LHCN-M2 (cell line): ENCODE data around the gene ZNF646. TPM values are rescaled to one million over a fixed set of nuclear protein-coding genes. Genes with fewer than 3 reads are reported as not detected.

Source experiments
- DNase-seq: peaks from one replicate; pipeline ENCODE4 v3.0.0-alpha.2; 2012; ENCODE audit warnings: low read depth
- polyA plus RNA-seq: library from polyadenylated mRNA; unstranded; fragments of >200 nt; gene quantifications from one replicate; pipeline ENCODE4 v1.2.1, GENCODE V29; 2012; ENCODE audit warnings: missing spikeins
- total RNA-seq: library from RNA; depleted of rRNA; stranded (reverse); fragments of >200 nt; gene quantifications from 2 replicates; pipeline ENCODE4 v1.2.3, GENCODE V29; 2014; rRNA removed

Gene ZNF646, protein sequence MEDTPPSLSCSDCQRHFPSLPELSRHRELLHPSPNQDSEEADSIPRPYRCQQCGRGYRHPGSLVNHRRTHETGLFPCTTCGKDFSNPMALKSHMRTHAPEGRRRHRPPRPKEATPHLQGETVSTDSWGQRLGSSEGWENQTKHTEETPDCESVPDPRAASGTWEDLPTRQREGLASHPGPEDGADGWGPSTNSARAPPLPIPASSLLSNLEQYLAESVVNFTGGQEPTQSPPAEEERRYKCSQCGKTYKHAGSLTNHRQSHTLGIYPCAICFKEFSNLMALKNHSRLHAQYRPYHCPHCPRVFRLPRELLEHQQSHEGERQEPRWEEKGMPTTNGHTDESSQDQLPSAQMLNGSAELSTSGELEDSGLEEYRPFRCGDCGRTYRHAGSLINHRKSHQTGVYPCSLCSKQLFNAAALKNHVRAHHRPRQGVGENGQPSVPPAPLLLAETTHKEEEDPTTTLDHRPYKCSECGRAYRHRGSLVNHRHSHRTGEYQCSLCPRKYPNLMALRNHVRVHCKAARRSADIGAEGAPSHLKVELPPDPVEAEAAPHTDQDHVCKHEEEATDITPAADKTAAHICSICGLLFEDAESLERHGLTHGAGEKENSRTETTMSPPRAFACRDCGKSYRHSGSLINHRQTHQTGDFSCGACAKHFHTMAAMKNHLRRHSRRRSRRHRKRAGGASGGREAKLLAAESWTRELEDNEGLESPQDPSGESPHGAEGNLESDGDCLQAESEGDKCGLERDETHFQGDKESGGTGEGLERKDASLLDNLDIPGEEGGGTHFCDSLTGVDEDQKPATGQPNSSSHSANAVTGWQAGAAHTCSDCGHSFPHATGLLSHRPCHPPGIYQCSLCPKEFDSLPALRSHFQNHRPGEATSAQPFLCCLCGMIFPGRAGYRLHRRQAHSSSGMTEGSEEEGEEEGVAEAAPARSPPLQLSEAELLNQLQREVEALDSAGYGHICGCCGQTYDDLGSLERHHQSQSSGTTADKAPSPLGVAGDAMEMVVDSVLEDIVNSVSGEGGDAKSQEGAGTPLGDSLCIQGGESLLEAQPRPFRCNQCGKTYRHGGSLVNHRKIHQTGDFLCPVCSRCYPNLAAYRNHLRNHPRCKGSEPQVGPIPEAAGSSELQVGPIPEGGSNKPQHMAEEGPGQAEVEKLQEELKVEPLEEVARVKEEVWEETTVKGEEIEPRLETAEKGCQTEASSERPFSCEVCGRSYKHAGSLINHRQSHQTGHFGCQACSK (N-terminal part only)
- 28.5 and 33.0 TPM in 2 replicates for total RNA-seq
- 9.6 TPM for polyA plus RNA-seq

DNA sequence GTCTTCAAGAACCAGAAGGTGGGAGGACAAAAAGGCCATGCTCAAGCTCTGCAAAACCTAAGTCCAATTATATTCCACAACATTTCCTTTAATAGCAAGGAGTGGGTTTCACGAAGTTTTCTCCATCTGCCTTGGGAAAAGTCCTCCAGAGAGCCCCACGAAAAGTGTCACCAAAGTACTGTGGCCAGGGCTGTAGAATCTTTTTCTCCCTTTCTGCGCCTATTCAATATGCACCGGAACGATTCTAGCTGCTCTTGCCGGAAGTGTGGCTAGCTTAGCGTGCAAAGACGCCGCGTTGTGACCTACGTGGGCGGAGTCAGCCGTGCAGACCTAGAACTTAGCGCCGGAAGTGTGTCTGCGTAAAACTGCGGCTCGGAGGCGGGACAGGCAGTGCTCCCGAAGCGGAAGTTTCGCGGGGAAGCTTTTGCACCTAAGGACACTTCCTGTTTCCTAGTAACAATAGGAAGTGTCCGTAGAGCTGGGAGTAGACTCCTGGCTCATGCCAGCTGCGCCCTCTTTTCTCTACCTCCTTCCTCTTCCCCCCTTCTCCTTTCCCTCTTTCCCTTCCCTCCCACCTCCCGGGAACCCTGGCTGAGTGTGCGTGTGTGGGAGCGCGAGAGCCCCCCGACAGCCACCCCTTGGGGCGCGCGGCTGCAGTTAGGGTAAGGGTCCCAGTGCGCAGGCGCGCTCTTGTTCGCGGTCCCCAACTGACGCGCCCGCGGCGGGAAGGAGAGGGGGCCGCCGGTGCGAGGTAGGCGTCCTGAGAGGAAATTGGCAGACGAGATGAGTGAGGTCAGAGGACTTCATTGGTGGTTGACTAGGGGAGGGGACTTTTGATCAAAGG is at the start of gene ZNF646, which contains the start of gene ZNF668:
Gene ZNF646, plus strand, starts transcription at position 453 of the 844 bp plus-strand sequence. CDS start 1,903 bp downstream, outside the sequence.
Gene ZNF668, minus strand, starts transcription at position 271 of the 844 bp plus-strand sequence. CDS start 9,781 bp downstream, outside the sequence.
- peak; percentile 99 for DNase-seq

DNA sequence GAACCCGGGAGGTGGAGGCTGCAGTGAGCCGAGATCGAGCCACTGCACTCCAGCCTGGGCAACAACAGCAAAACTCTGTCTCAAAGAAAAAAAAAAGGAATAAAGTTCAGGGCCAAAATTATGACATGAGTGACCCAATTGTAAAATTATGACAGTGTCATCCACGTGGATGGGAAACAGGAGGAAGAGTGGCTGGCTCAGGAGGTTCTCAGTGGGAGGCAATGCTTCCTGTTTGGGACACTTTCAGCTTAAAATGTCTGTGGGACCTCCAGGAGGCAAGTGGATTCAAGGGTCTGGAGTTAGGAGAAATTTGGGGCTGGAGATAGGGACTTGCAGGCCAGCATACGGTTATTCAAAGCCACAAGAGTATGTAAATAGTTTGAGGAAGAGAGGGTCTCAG is 48.9 kb upstream of the ZNF646 start:
- no peak for DNase-seq

DNA sequence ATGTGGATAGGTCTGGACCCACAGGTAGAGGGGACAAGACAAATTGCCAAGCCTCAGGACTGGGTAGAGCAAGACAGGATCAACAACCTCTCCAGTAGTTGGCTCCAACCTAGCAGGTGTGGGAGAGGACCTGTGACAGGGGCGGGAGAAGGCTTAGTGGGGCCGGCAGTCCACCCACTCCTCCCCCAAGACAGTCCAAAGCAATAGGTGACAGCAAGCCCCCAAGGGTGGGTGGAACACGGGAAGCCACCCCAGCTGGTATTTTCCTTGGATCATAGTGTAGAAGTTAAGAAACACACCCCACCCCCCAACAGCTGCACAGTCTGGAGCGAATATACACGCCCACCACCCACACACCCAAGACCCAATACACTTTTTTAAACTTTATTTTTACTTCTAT is 45.0 kb upstream of the ZNF646 start:
- DNase-seq, result no peak

- no peak for DNase-seq
Observed at GRCh38 chr16:31031276-31031675, 42.9 kb upstream of the ZNF646 start.

- DNase-seq, result peak; percentile 97
Observed at GRCh38 chr16:31032736-31033708, 41.2 kb upstream of the ZNF646 start, which contains the start of gene STX4. Gene STX4 (plus strand): TSS chr16:31033558. CDS start chr16:31033806, 248 bp downstream.

DNA sequence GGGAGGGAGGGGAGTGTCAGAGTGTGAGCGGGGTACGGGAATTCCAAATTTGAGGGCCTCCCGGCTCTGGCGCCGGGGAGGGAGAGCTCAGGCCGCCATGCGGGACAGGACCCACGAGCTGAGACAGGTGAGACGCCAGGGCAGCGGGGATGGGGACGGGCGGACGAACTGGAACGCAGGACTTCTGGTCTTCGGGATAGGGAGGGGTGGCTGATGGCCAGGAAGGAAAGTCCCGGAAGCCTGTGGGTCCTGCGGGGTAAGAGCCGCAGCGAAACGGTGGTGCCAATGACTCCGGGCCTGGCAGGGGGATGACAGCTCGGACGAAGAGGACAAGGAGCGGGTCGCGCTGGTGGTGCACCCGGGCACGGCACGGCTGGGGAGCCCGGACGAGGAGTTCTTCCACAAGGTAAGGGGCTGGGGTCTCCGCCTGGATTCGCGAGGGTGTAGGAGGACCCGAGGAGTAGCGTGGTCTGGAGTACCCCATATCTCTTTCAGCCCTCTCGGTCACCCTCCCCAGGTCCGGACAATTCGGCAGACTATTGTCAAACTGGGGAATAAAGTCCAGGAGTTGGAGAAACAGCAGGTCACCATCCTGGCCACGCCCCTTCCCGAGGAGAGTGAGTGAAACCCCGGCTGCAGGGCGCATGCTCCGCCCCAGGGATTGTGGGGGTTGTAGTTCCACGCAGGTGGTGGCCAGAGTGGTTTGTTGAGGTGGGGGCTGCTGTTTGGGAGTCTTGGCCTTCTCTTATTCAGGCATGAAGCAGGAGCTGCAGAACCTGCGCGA is 40.3 kb upstream of the ZNF646 start:
- peak; percentile 75 for DNase-seq

GRCh38 chr16:31036691-31037090 is 37.5 kb upstream of the ZNF646 start:
- DNase-seq, result no peak

- no peak for DNase-seq
Observed at GRCh38 chr16:31038993-31039392, 35.2 kb upstream of the ZNF646 start.

GRCh38 chr16:31042866-31043265 is 31.4 kb upstream of the ZNF646 start:
- DNase-seq, result no peak

DNA sequence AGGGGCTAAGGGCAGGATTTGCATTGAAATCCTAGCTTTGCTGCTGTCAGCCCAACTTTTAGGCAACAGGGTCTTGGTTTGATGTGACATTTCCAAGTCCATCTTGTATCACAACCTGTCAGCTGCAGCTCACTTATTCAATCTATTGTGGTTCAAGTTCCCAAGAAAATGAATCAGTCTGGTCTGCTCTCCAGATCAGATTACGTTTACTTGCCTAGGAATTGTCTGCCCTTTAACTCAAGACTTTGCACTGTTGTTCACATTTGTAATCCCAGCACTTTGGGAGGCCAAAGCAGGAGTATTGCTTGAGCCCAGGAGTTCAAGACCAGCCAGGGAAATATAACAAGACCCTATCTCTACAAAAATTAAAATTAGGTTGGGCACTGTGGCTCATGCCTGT is 30.9 kb upstream of the ZNF646 start:
- DNase-seq, result peak; percentile 52

DNA sequence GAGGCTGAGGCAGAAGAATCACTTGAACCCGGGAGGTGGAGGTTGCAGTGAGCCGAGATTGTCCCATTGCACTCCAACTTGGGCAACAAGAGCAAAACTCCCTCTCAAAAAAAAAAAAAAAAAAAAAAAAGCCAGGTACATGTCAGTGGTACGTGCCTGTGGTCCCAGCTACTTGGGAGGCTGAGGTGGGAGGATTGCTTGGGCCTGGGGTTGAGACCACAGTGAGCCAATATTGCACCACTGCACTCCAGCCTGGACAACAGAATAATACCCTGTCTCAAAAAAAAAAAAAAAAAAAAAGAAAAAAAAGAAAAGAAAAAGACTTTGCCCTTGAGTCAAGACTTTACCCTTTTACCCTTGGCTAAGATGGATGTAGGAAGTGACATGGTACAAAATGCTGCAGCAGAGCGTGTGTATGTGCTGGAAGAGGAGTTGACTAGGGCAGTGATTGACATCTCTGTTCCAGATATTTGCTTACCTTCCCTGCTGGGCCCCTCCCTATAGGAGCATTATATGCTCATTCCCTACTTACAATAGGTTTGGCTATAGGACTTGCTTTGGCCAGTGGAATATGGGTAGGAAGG is 30.2 kb upstream of the ZNF646 start:
- no peak for DNase-seq

DNA sequence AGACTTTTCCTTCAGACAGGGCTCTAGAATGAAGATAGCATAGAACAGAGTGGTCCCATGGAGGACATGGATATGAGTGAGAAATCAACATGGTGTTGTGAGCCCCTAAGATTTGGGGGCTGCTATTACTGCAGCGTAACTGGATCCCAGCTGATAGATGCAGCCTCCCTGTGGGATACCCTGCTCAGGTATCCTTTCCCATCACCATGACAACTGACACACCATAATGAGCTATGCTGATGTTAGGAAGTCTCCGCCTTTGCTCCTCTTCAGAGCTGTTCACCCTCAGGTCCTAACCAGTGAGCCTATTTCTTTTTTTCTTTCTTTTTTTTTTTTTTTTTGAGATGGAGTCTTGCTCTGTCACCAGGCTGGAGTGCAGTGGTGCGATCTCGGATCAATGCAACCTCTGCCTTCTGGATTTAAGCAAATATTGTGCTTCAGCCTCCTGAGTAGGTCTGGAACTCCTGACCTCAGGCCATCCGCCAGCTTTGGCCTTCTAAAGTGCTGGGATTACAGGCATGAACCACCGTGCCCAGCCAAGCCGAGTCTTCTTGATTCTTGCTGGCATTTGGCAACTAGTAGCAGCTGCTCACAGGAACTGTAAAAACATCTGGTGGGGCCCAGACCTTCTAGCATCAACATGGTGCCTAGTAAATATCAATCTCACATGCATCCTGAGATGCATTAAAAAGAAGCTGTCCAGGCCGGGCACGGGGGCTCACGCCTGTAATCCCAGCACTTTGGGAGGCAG is 23.8 kb upstream of the ZNF646 start:
- DNase-seq, result peak; percentile 82

DNA sequence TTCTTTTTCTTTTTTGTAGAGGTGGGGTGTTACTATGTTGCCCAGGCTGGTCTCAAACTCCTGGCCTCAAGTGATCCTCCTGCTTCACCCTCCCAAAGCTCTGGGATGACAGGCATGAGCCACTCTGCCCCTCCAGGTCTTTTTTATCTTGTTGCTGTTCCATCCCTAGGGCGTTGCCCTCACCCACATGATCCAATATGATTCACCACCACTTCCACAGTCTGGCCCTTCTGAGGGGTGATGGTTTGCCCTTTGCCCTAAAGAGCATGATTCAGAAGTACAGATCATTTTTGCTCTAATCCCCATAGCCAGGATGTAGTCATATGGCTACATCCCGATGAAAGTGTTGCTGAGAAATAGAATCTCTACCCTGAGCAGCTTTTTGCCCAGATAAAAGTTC is 22.1 kb upstream of the ZNF646 start:
- DNase-seq, result peak; percentile 99

DNA sequence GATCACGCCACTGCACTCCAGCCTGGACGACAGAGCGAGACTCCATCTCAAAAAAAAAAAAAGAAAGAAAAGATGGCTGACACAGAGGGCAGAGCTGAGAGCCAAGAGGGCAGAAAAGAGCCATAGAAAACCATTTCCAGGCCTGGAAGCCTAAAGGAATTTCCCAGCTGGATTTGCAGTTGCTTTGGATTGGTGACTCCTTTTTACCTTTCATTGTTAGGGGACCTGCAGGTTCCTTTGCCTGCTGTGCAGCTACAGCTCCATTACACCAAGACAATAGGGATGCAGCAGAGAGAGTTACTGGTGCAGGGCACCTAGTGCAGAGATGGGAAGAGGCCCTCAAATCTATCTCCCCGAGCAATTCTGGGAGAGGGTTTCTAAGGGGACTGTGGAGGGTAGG is 18.6 kb upstream of the ZNF646 start:
- no peak for DNase-seq

DNA sequence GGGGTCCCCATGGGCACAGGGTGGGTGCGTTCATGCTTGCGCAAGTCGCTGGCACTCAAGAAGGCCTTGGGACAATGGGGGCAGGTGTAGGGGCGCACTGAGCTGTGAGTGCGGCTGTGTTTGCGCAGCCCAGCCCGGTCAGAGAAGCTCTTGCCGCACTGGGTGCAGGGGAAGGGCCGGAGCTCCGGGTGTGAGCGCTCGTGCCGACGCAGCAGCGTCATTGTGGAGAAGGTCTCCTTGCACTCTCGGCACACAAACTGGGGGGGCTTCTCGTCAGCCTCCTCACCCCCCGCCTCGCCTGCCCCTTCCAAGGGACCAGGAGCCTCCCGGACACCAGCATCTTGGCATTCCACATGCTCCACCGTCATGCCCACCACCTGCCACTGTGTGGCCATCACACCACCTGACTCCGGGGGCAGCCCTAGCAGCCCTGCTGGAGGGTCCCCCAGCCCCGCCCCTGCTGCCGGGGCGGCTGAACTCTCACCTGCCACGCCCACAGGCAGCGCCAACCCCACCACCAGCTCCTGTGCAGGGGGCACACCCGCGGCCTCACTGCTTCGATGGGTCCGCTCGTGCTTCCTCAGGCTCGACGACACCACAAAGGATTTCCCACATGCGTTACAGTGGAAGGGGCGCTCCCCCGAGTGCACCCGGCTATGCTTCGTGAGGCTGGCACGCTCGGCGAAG is 13.0 kb upstream of the ZNF646 start:
- DNase-seq, result no peak

GRCh38 chr16:31061813-31062440 is 12.3 kb upstream of the ZNF646 start:
- no peak for DNase-seq
